Measurements from ENCODE around the gene SPG11. TPM values are rescaled to one million over a fixed set of nuclear protein-coding genes. Genes with fewer than 3 reads are reported as not detected.

Gene SPG11
- total and polyA plus RNA-seq, 10 of the 15 experiments (the other 5 are each of a cell fraction or from before 2014, with no cell fraction given): 22.1 to 85.1 (median 47.2) TPM

DNA sequence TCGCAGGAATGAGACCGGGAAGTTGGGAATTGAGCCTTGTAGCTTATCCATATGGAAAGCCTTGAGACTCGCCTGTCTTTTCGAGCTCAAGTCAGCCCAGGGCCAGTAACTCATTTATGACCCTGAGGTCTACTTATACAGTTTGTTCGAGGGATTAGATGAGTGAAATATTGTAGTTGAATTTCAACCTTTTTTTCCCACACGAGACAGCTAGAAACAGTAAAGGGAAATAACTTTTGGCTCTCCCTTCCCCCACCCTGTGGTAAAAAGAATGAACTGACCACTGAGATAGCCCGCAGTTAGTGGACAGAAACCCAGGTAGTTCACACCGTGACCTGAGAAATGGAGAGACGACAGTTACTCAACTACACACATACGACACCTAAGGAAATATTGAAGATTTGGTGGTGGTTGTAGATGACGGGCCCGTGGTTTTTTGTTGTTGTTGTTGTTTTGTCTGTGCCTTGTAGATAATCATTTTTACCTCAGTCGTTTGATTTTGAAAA is 125.7 kb downstream of the SPG11 start:
- Histone ChIP-seq H3K4me3 (peak overlapping the region; percentile 70), H3K9ac (ENCODE audit: control insufficient read depth, insufficient read depth, low read length) (peak overlapping the region; percentile 80), H3K9me3 (replicated peaks; ENCODE audit: control insufficient read depth, insufficient read depth, low read length) (no peaks in the 10 kb centered on the region), H2AFZ (ENCODE audit: control insufficient read depth, low read depth, low read length) (no peak overlapping the region), H3K36me3 (ENCODE audit: control insufficient read depth in 2 of 2, insufficient read depth in 2 of 2, low read length in 1 of 2) (no peaks in the 10 kb centered on the region), H3K79me2 (ENCODE audit: control insufficient read depth, insufficient read depth, low read length) (peaks cover 55% of the 10 kb centered on the region), H3K4me2 (ENCODE audit: control insufficient read depth, insufficient read depth) (peak overlapping the region; percentile 56), H3K27ac (ENCODE audit: control insufficient read depth, insufficient read depth) (peak overlapping the region; percentile 92), H4K20me1 (ENCODE audit: control insufficient read depth, insufficient read depth) (no peaks in the 10 kb centered on the region), H3K27me3 (replicated peaks in 1 of 2; ENCODE audit: control insufficient read depth in 2 of 2, insufficient read depth in 2 of 2, low read length in 1 of 2) (no peaks in the 10 kb centered on the region), H3K4me1 (ENCODE audit: control insufficient read depth, insufficient read depth, low read length) (peaks cover 4% of the 10 kb centered on the region; the same call in 1 of the 2 replicates)
- ATAC-seq (peak; percentile 6; the same call in 2 of the 3 replicates), FAIRE-seq (no peak), DNase-seq (ENCODE audit: low read depth, low spot score) (no peak)
- TF ChIP-seq IKZF2 (IDR thresholded peaks at IDR 0.05) (peak in 1 of 2 experiments; percentile 28; a peak in 1 of 4 replicates), POLR2AphosphoS5 (IDR thresholded peaks at IDR 0.05; ENCODE audit: low read length) (0 out of 2 replicates have a peak, but pooled peaks have one; percentile 4), SKIL (IDR thresholded peaks at IDR 0.05; ENCODE audit: low read depth, poor library complexity, severe bottlenecking) (no peak), MLLT1 (IDR thresholded peaks at IDR 0.05) (0 out of 2 replicates have a peak, but pooled peaks have one; percentile 22), RUNX3 (IDR thresholded peaks at IDR 0.05; ENCODE audit: low read length) (peak; percentile 58)
- TF ChIP-seq, protein P1, sequence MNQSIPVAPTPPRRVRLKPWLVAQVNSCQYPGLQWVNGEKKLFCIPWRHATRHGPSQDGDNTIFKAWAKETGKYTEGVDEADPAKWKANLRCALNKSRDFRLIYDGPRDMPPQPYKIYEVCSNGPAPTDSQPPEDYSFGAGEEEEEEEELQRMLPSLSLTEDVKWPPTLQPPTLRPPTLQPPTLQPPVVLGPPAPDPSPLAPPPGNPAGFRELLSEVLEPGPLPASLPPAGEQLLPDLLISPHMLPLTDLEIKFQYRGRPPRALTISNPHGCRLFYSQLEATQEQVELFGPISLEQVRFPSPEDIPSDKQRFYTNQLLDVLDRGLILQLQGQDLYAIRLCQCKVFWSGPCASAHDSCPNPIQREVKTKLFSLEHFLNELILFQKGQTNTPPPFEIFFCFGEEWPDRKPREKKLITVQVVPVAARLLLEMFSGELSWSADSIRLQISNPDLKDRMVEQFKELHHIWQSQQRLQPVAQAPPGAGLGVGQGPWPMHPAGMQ (IDR thresholded peaks at IDR 0.05; ENCODE audit: borderline replicate concordance): no peak
- SMC1A ChIA-PET (ENCODE audit: uncharacterized antibody, unreplicated experiment): interaction anchor here (1.1 to 2.3 kb wide), 3 partner anchors 8 to 12 kb away, joined by 3 to 13 read pairs (median 8); no protein-coding TSS in a partner anchor
- no TSS peak for BruUV-seq (replicated peaks)
- WGBS (ENCODE audit: insufficient coverage, insufficient replicate concordance, low lambda C conversion rate, missing lambda C conversion rate): under 1% methylated on average over 13 of the region's 13 CpGs
- CTCF ChIA-PET: interaction anchor here (1.3 to 2.3 kb wide), 3 partner anchors 8 to 47 kb away, joined by 3 to 10 read pairs (median 4); no protein-coding TSS in a partner anchor
- POLR2A ChIA-PET: interaction anchor here (0.5 to 2.2 kb wide), 9 partner anchors 8 to 745 kb away, joined by 3 to 24 read pairs (median 3); no protein-coding TSS in a partner anchor
- intact Hi-C loops (cut with micrococcal nuclease; ENCODE audit: unreplicated experiment): no loop called here
- RAD21 ChIA-PET (ENCODE audit: unreplicated experiment): interaction anchor here (0.8 to 2.4 kb wide), 3 partner anchors 9 to 316 kb away, joined by 3 to 13 read pairs (median 4); partner anchors contain the start of gene TRIM69
- in situ Hi-C loops (cut with MboI): no loop called here
